NCI-H1694 treated with DMSO at 0.1 percent for 48 hours (cell line): ENCODE measurements around the gene SPATA31E1.
"Not testable (repeated sequence)": the region's sequence is repeated elsewhere in the genome, so short reads cannot be mapped to it uniquely, and the experiment has no call there.

Experiments used
- DNase-seq: peaks from one replicate; lab custom pipeline; 2025; lab: John Stamatoyannopoulos, UW

Gene SPATA31E1

GRCh38 chr9:87882627-87883026 lies at the start of gene SPATA31E1:
Gene SPATA31E1, plus strand, starts transcription at chr9:87882877. Its CDS starts 15 bp downstream, at chr9:87882892.
- DNase-seq, result no peak

GRCh38 chr9:87834357-87834756 lies 48.3 kb upstream of the SPATA31E1 start:
- DNase-seq, result no peak

- DNase-seq, result no peak
Measured at GRCh38 chr9:87836536-87836935, 46.1 kb upstream of the SPATA31E1 start.

- DNase-seq, result no peak
Measured at GRCh38 chr9:87836951-87837705, 45.5 kb upstream of the SPATA31E1 start.

- DNase-seq, result no peak
Measured at GRCh38 chr9:87840134-87840533, 42.5 kb upstream of the SPATA31E1 start.

GRCh38 chr9:87842878-87843585 lies 39.6 kb upstream of the SPATA31E1 start:
- DNase-seq, result no peak

- no peak for DNase-seq
Measured at GRCh38 chr9:87844506-87844905, 38.2 kb upstream of the SPATA31E1 start.

GRCh38 chr9:87847817-87848216 lies 34.9 kb upstream of the SPATA31E1 start:
- peak; percentile 9 for DNase-seq

GRCh38 chr9:87849144-87849758 lies 33.4 kb upstream of the SPATA31E1 start:
- DNase-seq, result no peak

GRCh38 chr9:87850391-87850790 lies 32.3 kb upstream of the SPATA31E1 start:
- DNase-seq, result no peak

- DNase-seq, result not testable (repeated sequence)
Measured at GRCh38 chr9:87851186-87851585, 31.5 kb upstream of the SPATA31E1 start.

- DNase-seq, result no peak
Measured at GRCh38 chr9:87853302-87853701, 29.4 kb upstream of the SPATA31E1 start.

- no peak for DNase-seq
Measured at GRCh38 chr9:87853876-87854579, 28.6 kb upstream of the SPATA31E1 start.

- no peak for DNase-seq
Measured at GRCh38 chr9:87854580-87854955, 28.1 kb upstream of the SPATA31E1 start.

- DNase-seq, result no peak
Measured at GRCh38 chr9:87855061-87855460, 27.6 kb upstream of the SPATA31E1 start.

- no peak for DNase-seq
Measured at GRCh38 chr9:87857141-87857947, 25.3 kb upstream of the SPATA31E1 start.

- no peak for DNase-seq
Measured at GRCh38 chr9:87857948-87858335, 24.7 kb upstream of the SPATA31E1 start.

GRCh38 chr9:87859137-87859536 lies 23.5 kb upstream of the SPATA31E1 start:
- no peak for DNase-seq

- DNase-seq, result no peak
Measured at GRCh38 chr9:87859786-87860185, 22.9 kb upstream of the SPATA31E1 start.

- DNase-seq, result no peak
Measured at GRCh38 chr9:87861332-87861731, 21.3 kb upstream of the SPATA31E1 start.

- DNase-seq, result no peak
Measured at GRCh38 chr9:87862536-87863268, 20.0 kb upstream of the SPATA31E1 start.
